Measurements from ENCODE around the gene PLXND1. TPM values are rescaled to one million over a fixed set of nuclear protein-coding genes. Genes with fewer than 3 reads are reported as not detected.

Gene PLXND1
- total RNA-seq, 4 donors from 2014 or later = 45.0 to 77.9 (median 61.5) TPM

DNA sequence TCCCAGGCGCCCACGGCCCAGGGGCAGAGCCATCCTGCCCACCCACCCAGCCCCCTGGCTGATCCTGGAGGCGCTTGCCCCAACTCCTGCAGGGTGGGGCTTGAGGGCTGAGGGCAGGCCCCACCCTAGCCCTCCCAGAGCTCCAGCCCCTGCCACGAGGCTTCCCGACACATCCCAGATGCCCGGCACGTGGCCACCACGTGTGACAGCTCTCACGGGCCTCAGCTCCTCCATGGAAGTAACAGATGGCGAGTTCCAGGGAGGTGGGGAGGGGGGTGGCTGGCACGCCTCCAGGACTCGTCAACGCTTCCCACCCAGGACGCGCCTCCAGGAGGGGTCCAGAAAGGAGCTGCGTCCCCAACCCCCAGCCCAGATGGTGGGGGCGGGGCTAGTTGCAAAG lies 29.1 kb downstream of the PLXND1 start:
- no peaks in the 10 kb centered on the region for H3K9me3 ChIP-seq
- no CpG with 5 or more reads among the region's 17 CpGs for WGBS, 2 donors (ENCODE audit: low coverage in 1 of 2)
- H3K27ac ChIP-seq = peak overlapping the region in 3 of 4 donors; percentile 46 to 77 (median 64)
- H3K4me3 ChIP-seq = no peak overlapping the region
- peaks cover 0 to 36% (median 18%) of the 10 kb centered on the region in 3 donors for H3K4me1 ChIP-seq
- no peaks in the 10 kb centered on the region for H3K27me3 ChIP-seq
- ATAC-seq = peak; percentile 25
- peaks cover 0 to 94% of the 10 kb centered on the region in 2 donors for H3K36me3 ChIP-seq
- TF ChIP-seq POLR2AphosphoS5 (IDR thresholded peaks at IDR 0.05) (no peak), EP300 (IDR thresholded peaks at IDR 0.05) (no peak), POLR2A (IDR thresholded peaks at IDR 0.05) (no peak)
- TF ChIP-seq, protein P1, sequence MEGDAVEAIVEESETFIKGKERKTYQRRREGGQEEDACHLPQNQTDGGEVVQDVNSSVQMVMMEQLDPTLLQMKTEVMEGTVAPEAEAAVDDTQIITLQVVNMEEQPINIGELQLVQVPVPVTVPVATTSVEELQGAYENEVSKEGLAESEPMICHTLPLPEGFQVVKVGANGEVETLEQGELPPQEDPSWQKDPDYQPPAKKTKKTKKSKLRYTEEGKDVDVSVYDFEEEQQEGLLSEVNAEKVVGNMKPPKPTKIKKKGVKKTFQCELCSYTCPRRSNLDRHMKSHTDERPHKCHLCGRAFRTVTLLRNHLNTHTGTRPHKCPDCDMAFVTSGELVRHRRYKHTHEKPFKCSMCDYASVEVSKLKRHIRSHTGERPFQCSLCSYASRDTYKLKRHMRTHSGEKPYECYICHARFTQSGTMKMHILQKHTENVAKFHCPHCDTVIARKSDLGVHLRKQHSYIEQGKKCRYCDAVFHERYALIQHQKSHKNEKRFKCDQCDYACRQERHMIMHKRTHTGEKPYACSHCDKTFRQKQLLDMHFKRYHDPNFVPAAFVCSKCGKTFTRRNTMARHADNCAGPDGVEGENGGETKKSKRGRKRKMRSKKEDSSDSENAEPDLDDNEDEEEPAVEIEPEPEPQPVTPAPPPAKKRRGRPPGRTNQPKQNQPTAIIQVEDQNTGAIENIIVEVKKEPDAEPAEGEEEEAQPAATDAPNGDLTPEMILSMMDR (IDR thresholded peaks at IDR 0.05) = no peak

DNA sequence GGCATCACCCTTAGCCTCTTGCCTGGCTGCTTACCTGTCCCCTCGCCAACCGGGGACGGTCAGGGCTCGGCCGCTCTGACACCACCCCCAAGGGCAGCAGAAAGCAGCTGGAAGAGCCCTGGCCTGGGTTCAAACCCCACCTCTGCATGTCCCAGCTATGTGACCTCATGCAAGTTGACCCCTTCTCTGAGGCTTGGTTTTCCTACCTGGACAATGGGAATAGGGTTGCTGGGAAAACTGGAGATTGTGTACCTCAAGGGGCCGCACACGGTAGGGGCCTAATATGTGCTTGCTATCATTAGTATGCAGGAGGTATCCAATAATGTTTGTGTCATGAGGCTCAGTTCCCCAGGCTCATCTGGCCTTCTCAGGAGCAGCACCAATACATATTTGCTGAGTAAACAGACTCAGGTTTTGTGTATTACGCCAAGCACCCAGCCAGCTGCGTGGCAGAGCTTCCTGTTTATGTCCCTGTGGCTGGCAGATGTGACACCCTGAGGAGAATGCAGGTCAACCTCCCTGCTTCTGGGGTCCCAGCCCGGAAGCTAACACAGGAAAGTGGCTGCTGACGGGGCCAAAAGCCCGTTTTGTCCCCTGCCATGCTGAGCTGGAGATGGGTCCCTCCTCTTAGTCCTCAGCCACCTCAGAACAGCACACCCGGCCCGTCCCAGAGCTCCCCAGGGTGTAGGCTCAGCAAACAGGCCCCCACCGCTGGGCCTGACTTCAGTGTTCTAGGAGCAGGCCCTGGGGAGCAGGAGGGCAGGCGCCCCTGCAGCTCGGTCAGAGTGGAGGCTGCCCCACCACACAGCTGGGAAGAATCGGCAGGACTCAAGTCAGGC lies 29.7 kb downstream of the PLXND1 start:
- Histone ChIP-seq H3K9me3 (no peaks in the 10 kb centered on the region), H3K27ac (peak overlapping the region in 3 of 4 donors; percentile 46 to 77 (median 64)), H3K27me3 (no peaks in the 10 kb centered on the region), H3K4me3 (no peak overlapping the region), H3K36me3 (peaks cover 0 to 94% of the 10 kb centered on the region in 2 donors), H3K4me1 (peaks cover 0 to 36% (median 18%) of the 10 kb centered on the region in 3 donors)
- ATAC-seq = peak; percentile 50
- no peak for TF ChIP-seq POLR2AphosphoS5 (IDR thresholded peaks at IDR 0.05)
- 93% methylated on average over 3 of the region's 18 CpGs for WGBS, 2 donors (ENCODE audit: low coverage in 1 of 2)

DNA sequence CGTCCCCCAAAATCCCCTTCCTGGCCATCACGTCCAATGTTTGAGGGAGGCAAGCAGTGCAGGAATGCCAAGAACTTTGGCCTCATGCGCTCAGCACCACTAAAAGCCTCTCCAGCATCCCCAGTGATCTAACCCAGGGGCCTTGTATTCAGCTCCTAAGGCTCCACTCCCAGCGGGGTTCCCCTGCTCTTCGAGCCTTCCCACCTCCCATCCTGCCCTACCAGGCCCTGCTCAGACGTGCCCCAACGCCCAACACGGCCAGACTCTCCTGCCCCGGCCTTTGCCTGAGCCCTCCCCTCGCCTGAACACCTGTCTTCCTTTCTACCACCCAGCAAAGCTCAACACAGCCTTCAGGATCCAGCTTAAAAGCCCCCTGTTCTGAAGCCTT lies 30.5 kb downstream of the PLXND1 start:
- TF ChIP-seq, protein P1 (IDR thresholded peaks at IDR 0.05) = no peak
- TF ChIP-seq POLR2A (IDR thresholded peaks at IDR 0.05) (no peak), EP300 (IDR thresholded peaks at IDR 0.05) (no peak), POLR2AphosphoS5 (IDR thresholded peaks at IDR 0.05) (no peak)
- 91 to 94% methylated on average over 3 to 10 of the region's 10 CpGs for WGBS, 2 donors (ENCODE audit: low coverage in 1 of 2)
- peaks cover 0 to 94% of the 10 kb centered on the region in 2 donors for H3K36me3 ChIP-seq
- ATAC-seq = no peak
- H3K4me1 ChIP-seq = peaks cover 0 to 36% (median 18%) of the 10 kb centered on the region in 3 donors
- H3K9me3 ChIP-seq = no peaks in the 10 kb centered on the region
- H3K4me3 ChIP-seq = no peak overlapping the region
- H3K27me3 ChIP-seq = no peaks in the 10 kb centered on the region
- peak overlapping the region in 3 of 4 donors; percentile 22 to 77 (median 64) for H3K27ac ChIP-seq

DNA sequence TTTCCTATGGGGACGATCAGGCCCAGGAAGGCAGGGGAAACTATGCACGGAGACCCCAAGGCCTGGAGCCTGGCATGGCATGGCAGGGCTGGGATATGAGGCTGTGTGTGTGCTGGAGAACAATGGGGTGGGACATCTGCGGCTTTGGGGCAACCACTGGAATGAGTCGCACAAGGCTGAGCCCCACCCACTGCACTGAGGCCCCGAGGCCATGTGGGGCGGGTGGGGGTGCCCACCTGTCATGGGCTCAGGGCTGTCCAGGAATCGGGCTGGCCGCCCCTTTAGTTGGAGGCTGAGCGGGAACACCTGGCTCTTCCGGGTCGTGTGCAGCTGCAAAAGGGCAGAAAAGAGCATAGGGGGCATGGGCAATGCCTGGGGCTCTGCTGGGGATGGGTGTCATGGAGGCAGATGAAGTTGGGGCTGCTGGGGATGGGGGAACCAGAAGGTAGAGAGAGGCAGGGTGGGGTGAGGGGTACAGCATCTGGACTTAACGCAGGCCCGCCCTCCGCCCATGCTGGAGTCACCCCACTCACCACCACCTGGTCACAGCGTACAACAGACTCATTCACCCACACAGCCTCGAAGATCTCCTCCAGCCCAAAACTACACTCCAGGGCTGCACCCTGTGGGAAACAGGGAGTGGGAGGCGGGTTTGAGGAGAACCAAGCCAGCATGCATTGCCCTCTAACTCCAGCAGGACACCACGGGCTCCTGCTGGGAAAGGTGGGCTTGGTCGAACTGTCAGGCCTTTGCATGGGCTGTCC lies 31.1 kb downstream of the PLXND1 start:
- H3K9me3 ChIP-seq = no peaks in the 10 kb centered on the region
- no peaks in the 10 kb centered on the region for H3K27me3 ChIP-seq
- TF ChIP-seq EP300 (IDR thresholded peaks at IDR 0.05) (no peak), POLR2AphosphoS5 (IDR thresholded peaks at IDR 0.05) (no peak), POLR2A (IDR thresholded peaks at IDR 0.05) (no peak)
- TF ChIP-seq, protein P1 (IDR thresholded peaks at IDR 0.05) = no peak
- H3K4me1 ChIP-seq = peaks cover 0 to 36% (median 18%) of the 10 kb centered on the region in 3 donors
- WGBS, 2 donors (ENCODE audit: low coverage in 1 of 2) = 77 to 100% methylated on average over 3 to 6 of the region's 19 CpGs
- peaks cover 0 to 94% of the 10 kb centered on the region in 2 donors for H3K36me3 ChIP-seq
- peak overlapping the region in 2 of 4 donors; percentile 22 to 77 for H3K27ac ChIP-seq
- no peak overlapping the region for H3K4me3 ChIP-seq
- ATAC-seq = no peak

DNA sequence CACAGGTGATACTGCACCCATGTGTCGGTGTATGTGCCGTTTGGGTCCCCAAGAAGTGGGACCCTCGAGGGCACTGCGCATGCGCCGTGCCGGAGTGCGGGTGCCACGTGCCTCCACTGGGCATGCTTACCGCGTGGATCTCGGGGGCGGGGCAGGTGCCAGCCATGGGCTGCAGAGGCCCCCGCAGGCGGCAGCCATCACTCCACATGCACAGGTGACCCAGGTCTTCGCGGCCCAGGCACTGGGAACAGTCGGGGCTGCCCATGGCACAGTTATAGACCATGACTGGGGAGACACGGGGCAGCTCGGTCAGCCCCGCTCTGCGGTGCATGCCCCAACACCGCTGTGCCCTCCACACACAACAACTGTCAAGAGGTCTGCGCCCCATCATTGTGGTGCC lies 32.3 kb downstream of the PLXND1 start:
- TF ChIP-seq EP300 (IDR thresholded peaks at IDR 0.05) (no peak), POLR2AphosphoS5 (IDR thresholded peaks at IDR 0.05) (no peak), POLR2A (IDR thresholded peaks at IDR 0.05) (no peak)
- TF ChIP-seq, protein P1 (IDR thresholded peaks at IDR 0.05) = no peak
- H3K9me3 ChIP-seq = no peaks in the 10 kb centered on the region
- peaks cover 0 to 94% of the 10 kb centered on the region in 2 donors for H3K36me3 ChIP-seq
- H3K4me3 ChIP-seq = no peak overlapping the region
- no peak for ATAC-seq
- peaks cover 0 to 31% (median 18%) of the 10 kb centered on the region in 3 donors for H3K4me1 ChIP-seq
- H3K27me3 ChIP-seq = no peaks in the 10 kb centered on the region
- H3K27ac ChIP-seq = no peak overlapping the region
- 90% methylated on average over 8 of the region's 24 CpGs; no CpG with 5 or more reads in 1 of the 2 donors for WGBS, 2 donors (ENCODE audit: low coverage in 1 of 2)
